GM10248 (cell line): ENCODE data around the gene DUS1L.

Experiments
- CTCF ChIA-PET: fragments of 300-600 bp; sonication (Branson Sonifier 250); formaldehyde crosslinking; extraction: SDS; loops from one replicate; lab custom pipeline; 2021; ENCODE audit warnings: antibody characterized with exemption; lab: Yijun Ruan, JAX
- POLR2A ChIA-PET: fragments of 350-650 bp; sonication (Branson Sonifier 250); formaldehyde crosslinking; extraction: SDS; loops from one replicate; lab custom pipeline; 2020; ENCODE audit warnings: antibody characterized with exemption; lab: Yijun Ruan, JAX
- DNase-seq: peaks from one replicate; pipeline ENCODE4 v3.0.0; 2012; ENCODE audit errors: extremely low spot score
- TF ChIP-seq, protein P1 (sequence below): IDR thresholded peaks from 2 replicates; pipeline ENCODE4 v1.5.1; 2012; ENCODE audit warnings: mild to moderate bottlenecking, low read depth; ENCODE audit errors: extremely low read depth, missing control alignments, control extremely low read depth

DUS1L gene

DNA sequence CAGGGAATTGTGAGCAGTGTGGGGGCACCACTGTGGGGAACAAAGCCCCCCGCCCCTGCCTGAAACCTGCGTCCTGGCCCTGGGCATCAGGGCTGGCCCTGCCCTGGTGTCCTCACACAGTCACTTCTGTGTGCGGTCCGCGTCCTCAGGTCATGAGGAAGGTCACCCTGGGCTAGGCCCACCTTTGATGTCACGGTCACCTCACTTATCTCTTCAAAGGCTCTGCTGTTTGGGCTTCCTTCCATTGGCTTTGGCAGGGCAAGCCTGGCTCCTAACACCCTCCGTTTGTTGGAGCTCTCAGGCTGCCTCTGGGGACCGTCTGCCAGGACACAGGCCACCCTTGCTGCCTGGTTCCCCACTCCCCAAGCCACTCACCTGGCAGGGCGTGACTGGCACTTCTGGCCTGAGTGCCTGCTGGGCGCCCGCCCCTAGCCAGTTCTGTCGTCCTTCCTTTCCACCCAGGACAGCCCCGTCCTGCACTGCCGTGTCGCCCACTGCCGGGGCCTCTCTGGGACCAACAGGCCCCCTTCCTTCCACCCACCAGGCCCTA lies 51.8 kb downstream of the DUS1L start:
- TF ChIP-seq, protein P1, sequence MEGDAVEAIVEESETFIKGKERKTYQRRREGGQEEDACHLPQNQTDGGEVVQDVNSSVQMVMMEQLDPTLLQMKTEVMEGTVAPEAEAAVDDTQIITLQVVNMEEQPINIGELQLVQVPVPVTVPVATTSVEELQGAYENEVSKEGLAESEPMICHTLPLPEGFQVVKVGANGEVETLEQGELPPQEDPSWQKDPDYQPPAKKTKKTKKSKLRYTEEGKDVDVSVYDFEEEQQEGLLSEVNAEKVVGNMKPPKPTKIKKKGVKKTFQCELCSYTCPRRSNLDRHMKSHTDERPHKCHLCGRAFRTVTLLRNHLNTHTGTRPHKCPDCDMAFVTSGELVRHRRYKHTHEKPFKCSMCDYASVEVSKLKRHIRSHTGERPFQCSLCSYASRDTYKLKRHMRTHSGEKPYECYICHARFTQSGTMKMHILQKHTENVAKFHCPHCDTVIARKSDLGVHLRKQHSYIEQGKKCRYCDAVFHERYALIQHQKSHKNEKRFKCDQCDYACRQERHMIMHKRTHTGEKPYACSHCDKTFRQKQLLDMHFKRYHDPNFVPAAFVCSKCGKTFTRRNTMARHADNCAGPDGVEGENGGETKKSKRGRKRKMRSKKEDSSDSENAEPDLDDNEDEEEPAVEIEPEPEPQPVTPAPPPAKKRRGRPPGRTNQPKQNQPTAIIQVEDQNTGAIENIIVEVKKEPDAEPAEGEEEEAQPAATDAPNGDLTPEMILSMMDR: no peak
- POLR2A ChIA-PET: no interaction called here
- DNase-seq: no peak
- CTCF ChIA-PET: interaction anchor here (1.3 to 10.6 kb wide), 3 partner anchors 8 to 54 kb away, joined by 5 to 106 read pairs (median 6); partner anchors contain the start of gene NOTUM

DNA sequence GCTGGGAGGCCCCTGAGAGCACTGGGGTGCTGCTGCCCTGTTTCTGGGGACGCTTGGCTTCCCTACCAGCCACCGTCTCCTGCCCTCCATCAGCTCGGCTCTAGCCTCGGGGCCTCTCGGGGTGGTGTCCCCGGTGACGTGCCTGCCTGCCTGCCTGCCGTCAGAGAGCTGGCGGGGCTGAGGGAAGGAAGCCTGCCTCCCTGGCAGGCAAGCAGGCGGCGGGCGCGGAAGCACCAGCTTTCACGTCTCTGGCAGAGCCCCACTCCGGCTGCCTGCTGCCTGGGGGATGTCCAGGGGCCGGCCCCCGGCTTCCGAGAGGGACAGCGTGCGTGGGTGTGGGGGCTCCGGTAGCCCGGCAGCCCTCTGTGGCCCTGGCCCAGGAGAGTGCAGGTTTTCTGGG lies 52.3 kb downstream of the DUS1L start:
- TF ChIP-seq, protein P1: no peak
- POLR2A ChIA-PET: no interaction called here
- CTCF ChIA-PET: interaction anchor here (1.3 to 1.6 kb wide), 2 partner anchors 8 to 54 kb away, joined by 5 to 6 read pairs; no protein-coding TSS in a partner anchor
- DNase-seq: no peak

DNA sequence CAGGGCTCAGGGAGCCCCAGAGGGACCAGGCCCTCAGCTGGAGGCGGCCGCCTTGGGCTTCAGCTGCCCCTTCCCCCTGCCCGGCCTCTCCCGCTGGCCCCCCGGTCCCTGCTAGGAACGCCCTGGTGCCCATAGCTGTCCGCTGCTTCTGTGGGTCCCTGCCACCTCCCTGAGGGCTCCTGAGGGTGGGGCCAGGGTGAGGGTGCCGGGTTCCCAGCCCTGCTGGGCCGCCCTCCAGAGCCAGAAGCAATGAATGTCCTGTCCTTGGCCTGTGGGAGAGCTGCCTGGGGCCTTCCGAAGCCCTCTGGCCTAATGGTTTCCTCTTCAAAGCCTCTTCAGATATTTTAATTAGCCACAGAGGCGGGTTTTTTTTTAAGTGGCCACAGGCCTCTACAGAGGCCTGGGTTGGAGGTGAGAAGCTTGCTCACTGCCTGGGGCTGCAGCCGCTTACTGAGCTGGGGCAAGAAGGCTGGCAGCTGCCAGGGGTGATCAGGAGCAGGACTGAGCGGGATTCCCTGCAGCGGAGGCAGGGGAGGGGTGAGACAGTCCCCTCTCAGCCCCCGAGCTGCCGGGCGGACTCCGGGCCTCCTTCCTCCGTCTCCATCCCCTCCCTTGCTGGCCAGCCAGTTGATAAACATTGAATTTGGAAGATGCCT lies 52.8 kb downstream of the DUS1L start:
- TF ChIP-seq, protein P1: no peak
- ChIA-PET CTCF (interaction anchor here (1.3 to 1.6 kb wide), 2 partner anchors 9 to 53 kb away, joined by 5 to 6 read pairs; no protein-coding TSS in a partner anchor), POLR2A (no interaction called here)
- no peak for DNase-seq

DNA sequence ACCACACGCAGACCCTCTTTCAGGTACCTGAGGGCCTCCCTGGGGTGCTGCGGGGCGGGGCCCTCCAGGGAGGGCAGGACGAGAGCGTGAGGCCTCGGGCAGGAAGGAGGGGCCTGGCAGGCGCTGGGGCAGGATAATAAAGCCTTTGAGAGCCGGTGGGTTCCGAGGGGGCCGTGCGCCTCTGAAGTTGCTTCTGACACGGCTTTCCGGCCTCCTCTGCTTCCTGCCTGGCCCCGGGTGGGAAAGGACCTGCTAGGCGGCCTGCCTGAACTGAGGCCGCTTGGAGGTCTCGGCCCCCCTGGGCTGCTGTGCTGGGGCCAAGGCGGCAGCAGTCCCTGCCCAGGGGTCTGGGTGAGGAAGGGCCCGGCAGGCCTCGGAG lies 53.4 kb downstream of the DUS1L start:
- POLR2A ChIA-PET: no interaction called here
- CTCF ChIA-PET: interaction anchor here (1.3 to 1.6 kb wide), 2 partner anchors 9 to 53 kb away, joined by 5 to 6 read pairs; no protein-coding TSS in a partner anchor
- TF ChIP-seq, protein P1: no peak
- DNase-seq: no peak

DNA sequence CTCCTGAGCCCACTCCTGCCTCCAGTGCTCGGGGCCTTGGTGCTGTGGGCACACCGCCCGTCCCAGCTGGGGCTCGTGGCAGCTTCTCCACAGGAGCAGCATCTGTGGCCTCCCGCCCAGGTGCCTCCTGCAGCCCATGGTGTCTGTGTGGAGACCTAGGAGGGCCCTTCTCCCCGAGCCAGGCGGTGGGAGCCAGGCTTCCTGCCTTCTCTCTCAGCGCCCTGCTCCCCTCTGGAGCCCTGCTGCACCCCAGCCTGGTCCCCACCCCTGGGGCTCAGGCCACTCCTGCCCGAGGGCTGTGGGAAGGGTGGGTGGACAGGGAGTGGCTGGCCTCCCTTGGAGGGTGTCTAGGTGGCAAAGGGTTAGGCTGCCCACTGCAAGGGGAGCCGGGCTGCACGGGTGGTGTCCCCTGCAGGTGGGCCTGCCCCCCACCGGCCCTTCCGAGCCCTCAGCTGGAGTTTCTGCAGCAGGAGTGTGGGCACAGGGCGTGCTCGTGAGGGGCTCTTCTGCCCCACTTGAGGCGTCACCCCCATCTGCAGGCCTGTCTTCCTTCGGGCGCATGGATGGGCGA lies 53.9 kb downstream of the DUS1L start:
- CTCF ChIA-PET: no interaction called here
- POLR2A ChIA-PET: no interaction called here
- TF ChIP-seq, protein P1: no peak
- no peak for DNase-seq

DNA sequence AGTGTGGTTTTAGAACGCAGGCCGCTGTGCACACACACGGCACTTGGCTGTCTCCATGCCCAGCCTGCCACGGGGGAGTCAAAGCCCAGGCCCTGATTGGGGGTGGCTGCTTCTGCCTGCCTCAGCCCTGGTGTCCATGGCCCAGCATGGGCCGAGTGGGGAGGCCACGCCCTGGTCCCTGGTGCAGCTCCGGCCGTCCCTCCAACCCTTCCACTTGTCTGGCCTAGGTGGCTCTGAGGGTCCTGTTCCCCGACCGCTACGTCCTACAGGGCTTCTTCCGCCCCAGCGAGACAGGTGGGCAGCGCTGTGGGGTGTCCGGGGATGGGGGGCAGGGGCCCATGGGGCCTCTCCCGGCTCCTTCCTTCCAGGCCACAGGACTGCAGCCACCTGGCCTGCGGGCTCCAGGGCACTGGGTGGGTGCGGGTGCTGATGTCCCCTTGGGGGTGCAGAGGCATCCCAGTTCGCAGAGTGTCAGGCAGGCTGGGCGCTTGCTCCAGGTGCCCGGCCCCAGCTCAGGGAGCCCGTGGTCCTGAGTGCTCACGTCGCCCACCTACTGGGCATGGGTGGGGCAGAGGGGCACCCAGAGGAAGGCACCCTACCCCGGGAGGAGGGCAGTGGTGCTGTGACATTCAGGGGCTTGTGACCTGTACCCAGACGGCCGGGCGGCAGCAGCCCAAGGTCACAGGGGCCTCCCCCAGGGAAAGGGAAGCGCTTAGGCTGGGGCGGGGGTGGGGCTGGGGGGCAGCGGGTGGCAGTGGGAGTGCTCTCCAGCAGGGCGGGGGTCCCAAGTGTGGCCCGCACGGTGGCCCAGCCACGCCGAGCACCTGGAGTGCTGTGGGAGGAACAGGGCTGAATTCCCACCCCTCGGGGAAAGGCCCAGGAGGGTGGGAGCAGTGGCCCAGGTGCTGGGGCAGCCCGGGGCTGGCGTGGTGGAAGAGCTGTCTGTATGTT lies 54.8 kb downstream of the DUS1L start:
- CTCF ChIA-PET: interaction anchor here (2.6 kb wide), 1 partner anchor 10 kb away, joined by 14 read pairs; no protein-coding TSS in a partner anchor
- POLR2A ChIA-PET: no interaction called here
- TF ChIP-seq, protein P1: no peak

More for the DNA sequence above, 54.8 kb downstream of the DUS1L start:
- no peak for DNase-seq
